ENCODE data around the gene RECQL.
"Not testable (repeated sequence)": the region's sequence is repeated elsewhere in the genome, so short reads cannot be mapped to it uniquely, and the experiment has no call there.

RECQL gene

DNA sequence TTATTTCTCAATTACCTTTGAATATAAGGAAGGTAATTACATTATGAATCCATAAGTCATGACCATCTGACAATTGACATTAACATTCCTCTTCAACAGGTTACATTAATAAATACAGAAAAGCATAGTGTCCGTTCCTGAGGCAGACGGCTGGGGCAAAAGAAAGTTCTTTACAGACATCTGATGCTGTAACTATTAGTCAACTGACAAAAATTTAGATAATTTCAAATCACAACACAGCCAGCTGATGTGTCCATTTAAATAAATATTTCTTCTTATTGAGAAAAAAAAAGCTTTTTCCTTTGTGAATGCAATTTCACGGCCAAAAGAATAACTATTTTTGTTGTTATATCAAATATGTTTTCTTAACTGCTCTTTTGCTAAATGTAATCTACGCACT is 73.2 kb downstream of the RECQL start:
- ChIA-PET POLR2A (no interaction called here), CTCF (no interaction called here)
- DNase-seq (ENCODE audit: extremely low spot score): no peak
- no peak for TF ChIP-seq CTCF (IDR thresholded peaks at IDR 0.05; ENCODE audit: control extremely low read depth, extremely low read depth, low read depth, missing control alignments)

DNA sequence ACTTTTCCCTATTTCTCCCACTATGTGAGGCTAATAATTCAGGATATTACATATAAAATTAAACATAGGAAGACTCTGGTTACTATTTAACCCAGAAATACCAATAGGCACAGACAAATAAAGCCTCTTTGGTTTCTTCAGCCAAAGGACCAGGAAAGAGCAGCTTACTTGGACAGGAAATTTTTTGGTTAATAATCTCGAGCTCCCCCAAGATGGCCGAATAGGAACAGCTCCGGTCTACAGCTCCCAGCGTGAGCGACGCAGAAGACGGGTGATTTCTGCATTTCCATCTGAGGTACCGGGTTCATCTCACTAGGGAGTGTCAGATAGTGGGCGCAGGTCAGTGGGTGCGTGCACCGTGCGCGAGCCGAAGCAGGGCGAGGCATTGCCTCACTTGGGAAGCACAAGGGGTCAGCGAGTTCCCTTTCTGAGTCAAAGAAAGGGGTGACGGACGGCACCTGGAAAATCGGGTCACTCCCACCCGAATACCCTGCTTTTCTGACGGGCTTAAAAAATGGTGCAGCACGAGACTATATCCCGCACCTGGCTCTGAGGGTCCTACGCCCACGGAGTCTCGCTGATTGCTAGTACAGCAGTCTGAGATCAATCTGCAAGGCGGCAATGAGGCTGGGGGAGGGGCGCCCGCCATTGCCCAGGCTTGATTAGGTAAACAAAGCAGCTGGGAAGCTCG is 82.3 kb downstream of the RECQL start:
- POLR2A ChIA-PET; DNase-seq (ENCODE audit: extremely low spot score); CTCF ChIA-PET: not testable (repeated sequence)
